HFF-Myc (cell line): ENCODE measurements around the gene MCC.
"Not testable (repeated sequence)": the region's sequence is repeated elsewhere in the genome, so short reads cannot be mapped to it uniquely, and the experiment has no call there.

ENCODE experiments used
- DNase-seq: peaks from one replicate; pipeline ENCODE4 v3.0.0-alpha.2; 2011; ENCODE audit warnings: low read depth; ENCODE audit errors: extremely low read depth
- H3K4me3 ChIP-seq: replicated peaks from 2 replicates; pipeline ENCODE4 v1.5.1; 2011; ENCODE audit warnings: low read depth, mild to moderate bottlenecking, control low read depth, low read length
- CTCF ChIP-seq: IDR thresholded peaks from 2 replicates; pipeline ENCODE4 v1.5.1; 2012; ENCODE audit warnings: mild to moderate bottlenecking, low read depth, low read length, control low read depth; ENCODE audit errors: missing control alignments

The MCC gene

GRCh38 chr5:113405530-113405929 is 82.7 kb downstream of the MCC start:
- DNase-seq = no peak
- TF ChIP-seq CTCF = no peak

GRCh38 chr5:113404269-113404668 is 84.0 kb downstream of the MCC start:
- TF ChIP-seq CTCF = no peak
- DNase-seq = no peak
- no peak overlapping the region for H3K4me3 ChIP-seq

More at GRCh38 chr5:113405530-113405929, 82.7 kb downstream of the MCC start:
- no peak overlapping the region for H3K4me3 ChIP-seq

- DNase-seq, H3K4me3 ChIP-seq: not testable (repeated sequence)
These were observed 90.3 kb downstream of the MCC start for GRCh38 chr5:113397986-113398385.

GRCh38 chr5:113397046-113397445 is 91.2 kb downstream of the MCC start:
- no peak for TF ChIP-seq CTCF
- DNase-seq = no peak
- H3K4me3 ChIP-seq = no peak overlapping the region

GRCh38 chr5:113394658-113395057 is 93.6 kb downstream of the MCC start:
- no peak overlapping the region for H3K4me3 ChIP-seq

GRCh38 chr5:113390224-113390623 is 98.0 kb downstream of the MCC start:
- no peak for DNase-seq
- TF ChIP-seq CTCF = no peak
- H3K4me3 ChIP-seq = no peak overlapping the region

More at GRCh38 chr5:113394658-113395057, 93.6 kb downstream of the MCC start:
- no peak for DNase-seq
- no peak for TF ChIP-seq CTCF

GRCh38 chr5:113389116-113389515 is 99.1 kb downstream of the MCC start:
- DNase-seq = no peak
- no peak for TF ChIP-seq CTCF
- H3K4me3 ChIP-seq = no peak overlapping the region
